Anterior cingulate cortex (tissue), 58 donors: ENCODE results near the gene AMBRA1.
A peak's percentile ranks its signal among the peaks of the same experiment; 100 is the strongest.
"Not testable (repeated sequence)": the region's sequence is repeated elsewhere in the genome, so short reads cannot be mapped to it uniquely, and the experiment has no call there.

Experiments used
- DNase-seq, 58 donors: peaks; one replicate each; lab custom pipeline; 2025; lab: John Stamatoyannopoulos, UW

AMBRA1 gene

GRCh38 chr11:46519351-46519750, 74.5 kb downstream of the AMBRA1 start:
- no peak for DNase-seq

- not testable (repeated sequence) for DNase-seq
These were observed 74.9 kb downstream of the AMBRA1 start for GRCh38 chr11:46518928-46519327.

GRCh38 chr11:46514370-46514769, 79.5 kb downstream of the AMBRA1 start:
- DNase-seq = no peak

GRCh38 chr11:46513934-46514342, 79.9 kb downstream of the AMBRA1 start:
- DNase-seq = peak in 11 of 58 donors; percentile 13 to 67 (median 39)

- DNase-seq = no peak
These were observed 81.5 kb downstream of the AMBRA1 start for GRCh38 chr11:46512261-46512881.

- no peak for DNase-seq
These were observed 82.5 kb downstream of the AMBRA1 start for GRCh38 chr11:46511342-46511741.

- DNase-seq = no peak
These were observed 85.5 kb downstream of the AMBRA1 start for GRCh38 chr11:46508360-46508759.

- DNase-seq = no peak
These were observed 87.4 kb downstream of the AMBRA1 start for GRCh38 chr11:46506483-46506791.

GRCh38 chr11:46505741-46506482, 87.9 kb downstream of the AMBRA1 start:
- DNase-seq = peak in 2 of 58 donors; percentile 9 to 42

- DNase-seq = no peak
These were observed 88.8 kb downstream of the AMBRA1 start for GRCh38 chr11:46504817-46505613.

- no peak for DNase-seq
These were observed 94.0 kb downstream of the AMBRA1 start for GRCh38 chr11:46499821-46500220.

GRCh38 chr11:46498968-46499367, 94.9 kb downstream of the AMBRA1 start:
- no peak for DNase-seq

GRCh38 chr11:46498179-46498578, 95.6 kb downstream of the AMBRA1 start:
- no peak for DNase-seq

- DNase-seq = no peak
These were observed 96.3 kb downstream of the AMBRA1 start for GRCh38 chr11:46497498-46497897.

GRCh38 chr11:46493791-46494190, 100.0 kb downstream of the AMBRA1 start:
- DNase-seq = no peak

- no peak for DNase-seq
These were observed 101.3 kb downstream of the AMBRA1 start for GRCh38 chr11:46492532-46492931.

- peak in 1 of 58 donors; percentile 3 for DNase-seq
These were observed 102.0 kb downstream of the AMBRA1 start for GRCh38 chr11:46491661-46492330.

- no peak for DNase-seq
These were observed 103.2 kb downstream of the AMBRA1 start for GRCh38 chr11:46490666-46491065.

GRCh38 chr11:46489656-46490560, 103.9 kb downstream of the AMBRA1 start:
- peak in 4 of 58 donors; percentile 4 to 56 (median 7) for DNase-seq
